K562 (cell line): ENCODE results near the gene BLZF1. TPM values are rescaled to one million over a fixed set of nuclear protein-coding genes. Genes with fewer than 3 reads are reported as not detected.

Experiments
- BCOR ChIP-seq: fragments of 450-650 bp; IDR thresholded peaks from 2 replicates; pipeline ENCODE4 v1.6.1; 2016
- CREBBP ChIP-seq: IDR thresholded peaks from one replicate; pipeline ENCODE4 v1.6.1; 2012; ENCODE audit warnings: low read depth, mild to moderate bottlenecking, control low read depth, inconsistent platforms, low read length
- EP300 ChIP-seq: IDR thresholded peaks from 2 replicates; pipeline ENCODE4 v1.6.1; 2012; ENCODE audit warnings: low read length, improper control_type of control experiment
- EP400 ChIP-seq: fragments of 450-650 bp; IDR thresholded peaks from 2 replicates; pipeline ENCODE4 v1.6.1; 2017; ENCODE audit warnings: antibody characterized with exemption, mild to moderate bottlenecking, moderate library complexity
- ETV5 ChIP-seq: sonication (generic); formaldehyde crosslinking; IDR thresholded peaks from 2 replicates; pipeline ENCODE4 v1.4.0; 2020; ENCODE audit warnings: low read depth, mild to moderate bottlenecking, missing genetic modification reagents
- HLTF ChIP-seq: fragments of 450-650 bp; IDR thresholded peaks from 2 replicates; pipeline ENCODE4 v1.6.1; 2016
- HSF4 ChIP-seq: fragments of 250-450 bp; sonication (Bioruptor Pico); IDR thresholded peaks from 2 replicates; pipeline ENCODE4 v2.1.2; 2022; ENCODE audit warnings: mild to moderate bottlenecking, moderate library complexity, borderline replicate concordance
- MCM7 ChIP-seq, 2 experiments: fragments of 450-650 bp; IDR thresholded peaks; 2 replicates each; pipeline ENCODE4 v1.6.1; 2016 to 2018
- NCOA1 ChIP-seq: fragments of 450-650 bp; IDR thresholded peaks from 2 replicates; pipeline ENCODE4 v1.6.1; 2016; ENCODE audit warnings: low read depth
- POLR2A ChIP-seq: fragments of 450-650 bp; conservative IDR thresholded peaks from 2 replicates; pipeline ENCODE4 v1.6.1; 2016
- RB1 ChIP-seq: fragments of 450-650 bp; IDR thresholded peaks from 2 replicates; pipeline ENCODE4 v1.6.1; 2017; ENCODE audit warnings: low read depth, mild to moderate bottlenecking
- SMAD4 ChIP-seq: fragments of 250-450 bp; sonication (Bioruptor Pico); conservative IDR thresholded peaks from 2 replicates; pipeline ENCODE4 v1.8.0; 2021; ENCODE audit warnings: inconsistent platforms, mild to moderate bottlenecking, moderate library complexity
- TCF7L2 ChIP-seq: fragments of 150-350 bp; IDR thresholded peaks from 2 replicates; pipeline ENCODE4 v1.6.1; 2016; ENCODE audit warnings: low read depth, mild to moderate bottlenecking, low read length, moderate library complexity
- ZKSCAN8 ChIP-seq: fragments of 200-800 bp; sonication (Bioruptor generic); IDR thresholded peaks from 2 replicates; pipeline ENCODE4 v1.6.1; 2016; ENCODE audit warnings: missing genetic modification characterization, missing compliant biosample characterization
- ZNF324 ChIP-seq: fragments of 250-450 bp; sonication (Bioruptor Pico); IDR thresholded peaks from 2 replicates; pipeline ENCODE4 v1.4.0; 2020; ENCODE audit warnings: mild to moderate bottlenecking
- ZNF408 ChIP-seq: fragments of 250-450 bp; sonication (Bioruptor Pico); IDR thresholded peaks from 2 replicates; pipeline ENCODE4 v1.4.0; 2020; ENCODE audit warnings: low read depth, mild to moderate bottlenecking, moderate library complexity
- ZNF436 ChIP-seq: fragments of 250-450, 450-650 bp; sonication (Bioruptor Pico); formaldehyde crosslinking; IDR thresholded peaks from 2 replicates; pipeline ENCODE4 v1.7.0; 2020; ENCODE audit warnings: mild to moderate bottlenecking
- ZNF644 ChIP-seq: fragments of 200-800 bp; sonication (Bioruptor generic); IDR thresholded peaks from 2 replicates; pipeline ENCODE4 v1.6.1; 2016; ENCODE audit warnings: low read depth, missing genetic modification characterization, missing compliant biosample characterization
- polyA plus RNA-seq, 8 experiments: library from polyadenylated mRNA; depleted of rRNA in 4 of 8; stranded (reverse) in 5 of 8; unstranded in 3 of 8; fragments of >200 nt; fragmentation: Nextera tagmentation in 2 of 8; fragmentation: Illumina TruSeq in 1 of 8; extraction: Ambion mirVana in 2 of 8; extraction: Trizol in 1 of 8; gene quantifications; 2 replicates each; pipeline versions ENCODE4 v1.2.1 to v1.2.3, GENCODE V29; 2011 to 2014; ENCODE audit warnings: inconsistent platforms in 1 of 8, missing spikeins in 1 of 8
- total RNA-seq, 7 experiments: library from RNA; depleted of rRNA in 6 of 7; stranded (reverse); fragments of >200 nt in 6 of 7; fragmentation: Illumina TruSeq in 2 of 7; extraction: Trizol in 2 of 7; gene quantifications; 2 replicates each; pipeline versions ENCODE4 v1.2.1 to v1.2.3, GENCODE V29; 2011 to 2021; ENCODE audit warnings: low replicate concordance in 1 of 7
- TF ChIP-seq, protein P1 (sequence below): fragments of 450-650 bp; IDR thresholded peaks from 2 replicates; pipeline ENCODE4 v1.6.1; 2018; ENCODE audit not compliant: partially characterized antibody
- TF ChIP-seq, protein P2 (sequence below): sonication (generic); formaldehyde crosslinking; IDR thresholded peaks from 2 replicates; pipeline ENCODE4 v1.9.0; 2022; ENCODE audit warnings: mild to moderate bottlenecking, missing genetic modification reagents
- TF ChIP-seq, protein P3 (sequence below): fragments of 450-650 bp; IDR thresholded peaks from one replicate; pipeline ENCODE4 v1.6.1; 2018; ENCODE audit warnings: mild to moderate bottlenecking, moderate library complexity; ENCODE audit not compliant: partially characterized antibody
- TF ChIP-seq, protein P4 (sequence below): fragments of 150-350 bp; IDR thresholded peaks from 2 replicates; pipeline ENCODE4 v1.6.1; 2014; ENCODE audit warnings: low read depth, mild to moderate bottlenecking, low read length, borderline replicate concordance
- TF ChIP-seq, protein P5 (sequence below): fragments of 250-450 bp; sonication (Bioruptor Pico); IDR thresholded peaks from 2 replicates; pipeline ENCODE4 v1.5.0; 2021

BLZF1 gene
- total and polyA plus RNA-seq, 9 of the 15 experiments (the other 6 are each of a cell fraction or from before 2014, with no cell fraction given), result 20.5 to 32.8 (median 25.3) TPM

DNA sequence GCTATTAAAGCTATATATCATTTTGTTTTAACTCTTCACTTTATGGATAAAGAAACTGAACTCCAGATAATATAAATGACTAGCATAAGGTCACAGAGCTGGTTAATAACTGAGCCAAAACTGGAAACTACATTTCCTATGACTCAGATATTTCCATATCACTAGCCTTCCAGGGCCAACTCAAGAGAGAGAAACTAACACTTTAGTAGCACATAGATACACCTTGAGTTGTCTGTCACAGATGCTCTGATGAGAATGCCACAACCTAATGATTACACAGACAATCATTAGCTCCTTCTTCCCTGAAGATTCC is 41.1 kb upstream of the BLZF1 start (continued):
- TF ChIP-seq, protein P1, sequence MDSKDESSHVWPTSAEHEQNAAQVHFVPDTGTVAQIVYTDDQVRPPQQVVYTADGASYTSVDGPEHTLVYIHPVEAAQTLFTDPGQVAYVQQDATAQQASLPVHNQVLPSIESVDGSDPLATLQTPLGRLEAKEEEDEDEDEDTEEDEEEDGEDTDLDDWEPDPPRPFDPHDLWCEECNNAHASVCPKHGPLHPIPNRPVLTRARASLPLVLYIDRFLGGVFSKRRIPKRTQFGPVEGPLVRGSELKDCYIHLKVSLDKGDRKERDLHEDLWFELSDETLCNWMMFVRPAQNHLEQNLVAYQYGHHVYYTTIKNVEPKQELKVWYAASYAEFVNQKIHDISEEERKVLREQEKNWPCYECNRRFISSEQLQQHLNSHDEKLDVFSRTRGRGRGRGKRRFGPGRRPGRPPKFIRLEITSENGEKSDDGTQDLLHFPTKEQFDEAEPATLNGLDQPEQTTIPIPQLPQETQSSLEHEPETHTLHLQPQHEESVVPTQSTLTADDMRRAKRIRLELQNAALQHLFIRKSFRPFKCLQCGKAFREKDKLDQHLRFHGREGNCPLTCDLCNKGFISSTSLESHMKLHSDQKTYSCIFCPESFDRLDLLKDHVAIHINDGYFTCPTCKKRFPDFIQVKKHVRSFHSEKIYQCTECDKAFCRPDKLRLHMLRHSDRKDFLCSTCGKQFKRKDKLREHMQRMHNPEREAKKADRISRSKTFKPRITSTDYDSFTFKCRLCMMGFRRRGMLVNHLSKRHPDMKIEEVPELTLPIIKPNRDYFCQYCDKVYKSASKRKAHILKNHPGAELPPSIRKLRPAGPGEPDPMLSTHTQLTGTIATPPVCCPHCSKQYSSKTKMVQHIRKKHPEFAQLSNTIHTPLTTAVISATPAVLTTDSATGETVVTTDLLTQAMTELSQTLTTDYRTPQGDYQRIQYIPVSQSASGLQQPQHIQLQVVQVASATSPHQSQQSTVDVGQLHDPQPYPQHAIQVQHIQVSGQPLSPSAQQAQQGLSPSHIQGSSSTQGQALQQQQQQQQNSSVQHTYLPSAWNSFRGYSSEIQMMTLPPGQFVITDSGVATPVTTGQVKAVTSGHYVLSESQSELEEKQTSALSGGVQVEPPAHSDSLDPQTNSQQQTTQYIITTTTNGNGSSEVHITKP, result no peak
- TF ChIP-seq ZNF644 (tag), result no peak
- no peak for TF ChIP-seq EP400
- TF ChIP-seq RB1, result no peak
- TF ChIP-seq CREBBP, result no peak
- TF ChIP-seq ETV5 (CRISPR knock-in tag), result no peak
- TF ChIP-seq MCM7 (IDR thresholded peaks at IDR 0.05), result no peak
- no peak for TF ChIP-seq HSF4 (CRISPR knock-in tag)
- TF ChIP-seq, protein P2, sequence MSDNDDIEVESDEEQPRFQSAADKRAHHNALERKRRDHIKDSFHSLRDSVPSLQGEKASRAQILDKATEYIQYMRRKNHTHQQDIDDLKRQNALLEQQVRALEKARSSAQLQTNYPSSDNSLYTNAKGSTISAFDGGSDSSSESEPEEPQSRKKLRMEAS (CRISPR knock-in tag), result no peak
- no peak for TF ChIP-seq ZNF324
- no peak for TF ChIP-seq ZNF408 (CRISPR knock-in tag)
- no peak for TF ChIP-seq BCOR
- TF ChIP-seq ZNF436 (CRISPR knock-in tag), result no peak
- TF ChIP-seq EP300, result peak; percentile 66; the same call in 1 of the 2 replicates
- TF ChIP-seq POLR2A, result no peak
- TF ChIP-seq NCOA1, result no peak
- no peak for TF ChIP-seq TCF7L2
- TF ChIP-seq, protein P3, sequence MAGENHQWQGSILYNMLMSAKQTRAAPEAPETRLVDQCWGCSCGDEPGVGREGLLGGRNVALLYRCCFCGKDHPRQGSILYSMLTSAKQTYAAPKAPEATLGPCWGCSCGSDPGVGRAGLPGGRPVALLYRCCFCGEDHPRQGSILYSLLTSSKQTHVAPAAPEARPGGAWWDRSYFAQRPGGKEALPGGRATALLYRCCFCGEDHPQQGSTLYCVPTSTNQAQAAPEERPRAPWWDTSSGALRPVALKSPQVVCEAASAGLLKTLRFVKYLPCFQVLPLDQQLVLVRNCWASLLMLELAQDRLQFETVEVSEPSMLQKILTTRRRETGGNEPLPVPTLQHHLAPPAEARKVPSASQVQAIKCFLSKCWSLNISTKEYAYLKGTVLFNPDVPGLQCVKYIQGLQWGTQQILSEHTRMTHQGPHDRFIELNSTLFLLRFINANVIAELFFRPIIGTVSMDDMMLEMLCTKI, result no peak
- no peak for TF ChIP-seq SMAD4
- no peak for TF ChIP-seq ZKSCAN8
- TF ChIP-seq, protein P4, sequence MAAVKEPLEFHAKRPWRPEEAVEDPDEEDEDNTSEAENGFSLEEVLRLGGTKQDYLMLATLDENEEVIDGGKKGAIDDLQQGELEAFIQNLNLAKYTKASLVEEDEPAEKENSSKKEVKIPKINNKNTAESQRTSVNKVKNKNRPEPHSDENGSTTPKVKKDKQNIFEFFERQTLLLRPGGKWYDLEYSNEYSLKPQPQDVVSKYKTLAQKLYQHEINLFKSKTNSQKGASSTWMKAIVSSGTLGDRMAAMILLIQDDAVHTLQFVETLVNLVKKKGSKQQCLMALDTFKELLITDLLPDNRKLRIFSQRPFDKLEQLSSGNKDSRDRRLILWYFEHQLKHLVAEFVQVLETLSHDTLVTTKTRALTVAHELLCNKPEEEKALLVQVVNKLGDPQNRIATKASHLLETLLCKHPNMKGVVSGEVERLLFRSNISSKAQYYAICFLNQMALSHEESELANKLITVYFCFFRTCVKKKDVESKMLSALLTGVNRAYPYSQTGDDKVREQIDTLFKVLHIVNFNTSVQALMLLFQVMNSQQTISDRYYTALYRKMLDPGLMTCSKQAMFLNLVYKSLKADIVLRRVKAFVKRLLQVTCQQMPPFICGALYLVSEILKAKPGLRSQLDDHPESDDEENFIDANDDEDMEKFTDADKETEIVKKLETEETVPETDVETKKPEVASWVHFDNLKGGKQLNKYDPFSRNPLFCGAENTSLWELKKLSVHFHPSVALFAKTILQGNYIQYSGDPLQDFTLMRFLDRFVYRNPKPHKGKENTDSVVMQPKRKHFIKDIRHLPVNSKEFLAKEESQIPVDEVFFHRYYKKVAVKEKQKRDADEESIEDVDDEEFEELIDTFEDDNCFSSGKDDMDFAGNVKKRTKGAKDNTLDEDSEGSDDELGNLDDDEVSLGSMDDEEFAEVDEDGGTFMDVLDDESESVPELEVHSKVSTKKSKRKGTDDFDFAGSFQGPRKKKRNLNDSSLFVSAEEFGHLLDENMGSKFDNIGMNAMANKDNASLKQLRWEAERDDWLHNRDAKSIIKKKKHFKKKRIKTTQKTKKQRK, result no peak
- TF ChIP-seq, protein P5, sequence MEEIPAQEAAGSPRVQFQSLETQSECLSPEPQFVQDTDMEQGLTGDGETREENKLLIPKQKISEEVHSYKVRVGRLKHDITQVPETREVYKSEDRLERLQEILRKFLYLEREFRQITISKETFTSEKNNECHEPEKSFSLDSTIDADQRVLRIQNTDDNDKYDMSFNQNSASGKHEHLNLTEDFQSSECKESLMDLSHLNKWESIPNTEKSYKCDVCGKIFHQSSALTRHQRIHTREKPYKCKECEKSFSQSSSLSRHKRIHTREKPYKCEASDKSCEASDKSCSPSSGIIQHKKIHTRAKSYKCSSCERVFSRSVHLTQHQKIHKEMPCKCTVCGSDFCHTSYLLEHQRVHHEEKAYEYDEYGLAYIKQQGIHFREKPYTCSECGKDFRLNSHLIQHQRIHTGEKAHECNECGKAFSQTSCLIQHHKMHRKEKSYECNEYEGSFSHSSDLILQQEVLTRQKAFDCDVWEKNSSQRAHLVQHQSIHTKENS, result no peak
- TF ChIP-seq HLTF, result no peak
